Measurements from ENCODE around the gene NFIL3.

Gene NFIL3

DNA sequence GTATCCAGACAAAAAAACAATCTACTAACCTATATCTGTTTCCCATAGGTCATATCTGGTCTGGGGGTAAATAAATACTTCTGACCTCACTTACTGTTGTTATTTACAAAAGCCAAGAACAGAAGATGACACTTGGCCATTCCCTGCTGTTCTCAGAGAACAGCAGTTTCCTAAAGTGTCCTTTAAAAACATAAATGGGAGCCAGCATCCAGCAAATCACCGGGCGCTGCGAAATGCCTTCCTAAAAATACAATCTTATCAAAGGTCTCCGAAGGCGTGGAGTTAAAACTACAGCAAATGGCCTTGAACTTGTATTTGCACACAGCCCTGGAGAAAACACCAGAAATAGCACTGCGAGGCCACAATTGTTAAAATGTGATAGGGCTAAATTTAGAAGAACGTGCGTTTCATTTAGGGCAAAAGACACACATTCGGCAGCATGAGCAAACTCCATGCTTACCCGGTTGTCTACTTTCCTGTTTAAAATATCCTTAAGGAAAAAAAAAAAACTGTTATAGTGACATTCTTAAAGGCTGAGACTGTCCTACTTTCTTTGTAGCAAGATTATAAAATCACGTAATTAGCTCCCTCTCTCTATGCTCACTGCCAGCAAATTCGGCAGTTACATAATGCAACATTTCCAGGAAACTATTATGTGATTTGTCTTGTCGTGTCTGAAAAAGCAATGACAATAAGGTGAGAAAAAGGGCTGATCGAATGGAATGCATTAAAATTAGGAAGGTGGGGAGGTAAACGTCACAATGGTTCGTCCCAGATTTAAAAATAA, 1.5 kb downstream of the NFIL3 start:
- peak overlapping the region; percentile 85 for H3K4me3 ChIP-seq (ENCODE audit: low read length)
- TF ChIP-seq, protein P1, sequence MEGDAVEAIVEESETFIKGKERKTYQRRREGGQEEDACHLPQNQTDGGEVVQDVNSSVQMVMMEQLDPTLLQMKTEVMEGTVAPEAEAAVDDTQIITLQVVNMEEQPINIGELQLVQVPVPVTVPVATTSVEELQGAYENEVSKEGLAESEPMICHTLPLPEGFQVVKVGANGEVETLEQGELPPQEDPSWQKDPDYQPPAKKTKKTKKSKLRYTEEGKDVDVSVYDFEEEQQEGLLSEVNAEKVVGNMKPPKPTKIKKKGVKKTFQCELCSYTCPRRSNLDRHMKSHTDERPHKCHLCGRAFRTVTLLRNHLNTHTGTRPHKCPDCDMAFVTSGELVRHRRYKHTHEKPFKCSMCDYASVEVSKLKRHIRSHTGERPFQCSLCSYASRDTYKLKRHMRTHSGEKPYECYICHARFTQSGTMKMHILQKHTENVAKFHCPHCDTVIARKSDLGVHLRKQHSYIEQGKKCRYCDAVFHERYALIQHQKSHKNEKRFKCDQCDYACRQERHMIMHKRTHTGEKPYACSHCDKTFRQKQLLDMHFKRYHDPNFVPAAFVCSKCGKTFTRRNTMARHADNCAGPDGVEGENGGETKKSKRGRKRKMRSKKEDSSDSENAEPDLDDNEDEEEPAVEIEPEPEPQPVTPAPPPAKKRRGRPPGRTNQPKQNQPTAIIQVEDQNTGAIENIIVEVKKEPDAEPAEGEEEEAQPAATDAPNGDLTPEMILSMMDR (conservative IDR thresholded peaks at IDR 0.05; ENCODE audit: low read depth, low read length), result no peak
- no peak for DNase-seq (ENCODE audit: low read depth)

DNA sequence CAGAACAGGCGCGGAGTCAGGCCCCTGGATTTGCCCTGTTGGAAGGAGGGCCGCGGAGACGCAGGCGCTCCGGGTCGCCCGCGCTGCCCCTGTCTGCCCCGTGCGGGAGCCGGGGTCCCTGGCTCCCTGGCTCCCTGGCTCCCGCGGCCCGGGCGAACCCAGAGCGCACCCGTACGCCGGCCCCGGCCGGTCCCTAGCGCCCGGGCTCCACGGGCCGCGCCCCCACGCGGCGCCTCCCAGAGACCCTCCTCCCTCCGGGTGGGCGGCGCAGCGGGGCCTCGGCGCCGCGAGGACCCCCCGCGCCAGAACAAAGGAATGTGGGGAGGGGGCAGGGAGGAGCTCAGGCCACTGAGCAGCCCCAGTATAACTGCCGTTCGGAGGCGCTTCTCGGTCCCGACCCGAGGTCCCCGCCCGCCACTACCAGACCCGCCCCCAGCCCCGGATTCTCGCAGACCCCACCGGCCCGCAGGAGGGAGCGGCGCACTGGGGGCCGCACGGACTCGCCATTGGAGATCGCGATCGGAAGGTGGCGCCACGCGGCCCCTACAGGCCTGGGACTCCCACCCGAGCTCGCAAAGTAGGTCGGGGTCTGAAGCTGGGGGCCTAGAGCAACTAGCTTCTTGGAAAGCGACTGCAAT, 2.4 kb downstream of the NFIL3 start:
- no peak for DNase-seq (ENCODE audit: low read depth)
- peak overlapping the region; percentile 85 for H3K4me3 ChIP-seq (ENCODE audit: low read length)
- TF ChIP-seq, protein P1 (conservative IDR thresholded peaks at IDR 0.05; ENCODE audit: low read depth, low read length), result peak; percentile 55

DNA sequence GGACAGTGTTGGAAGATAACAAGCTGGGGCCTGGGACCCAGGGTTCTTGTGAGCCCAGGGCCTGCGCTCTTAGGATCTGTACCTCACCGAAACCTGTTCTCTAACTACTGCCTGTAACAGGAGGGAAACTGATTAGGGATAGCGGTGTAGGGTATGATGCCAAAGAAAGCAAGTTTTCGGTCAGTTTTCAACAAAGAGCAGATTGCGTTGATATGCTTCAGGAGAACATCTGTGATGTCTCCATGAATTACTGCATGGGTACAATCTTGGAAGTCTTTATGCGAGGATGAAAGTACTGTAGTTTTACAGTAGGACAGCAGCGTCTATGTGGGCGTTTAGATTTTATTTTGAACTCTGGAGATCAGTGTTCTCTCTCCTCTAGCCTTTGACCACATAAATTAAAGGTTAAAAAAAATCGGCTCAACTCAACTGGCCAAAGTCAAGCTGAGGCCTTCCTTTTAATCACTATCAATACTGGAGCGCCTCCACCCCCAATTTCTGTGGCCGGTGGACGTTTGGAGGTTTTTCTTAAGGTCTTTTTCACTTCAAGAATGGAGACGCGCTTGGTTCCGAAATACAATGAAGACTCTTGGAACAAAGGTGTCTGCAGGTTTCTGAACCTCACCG, 3.0 kb downstream of the NFIL3 start:
- H3K4me3 ChIP-seq (ENCODE audit: low read length), result peak overlapping the region; percentile 85
- TF ChIP-seq, protein P1 (conservative IDR thresholded peaks at IDR 0.05; ENCODE audit: low read depth, low read length), result no peak
- no peak for DNase-seq (ENCODE audit: low read depth)

DNA sequence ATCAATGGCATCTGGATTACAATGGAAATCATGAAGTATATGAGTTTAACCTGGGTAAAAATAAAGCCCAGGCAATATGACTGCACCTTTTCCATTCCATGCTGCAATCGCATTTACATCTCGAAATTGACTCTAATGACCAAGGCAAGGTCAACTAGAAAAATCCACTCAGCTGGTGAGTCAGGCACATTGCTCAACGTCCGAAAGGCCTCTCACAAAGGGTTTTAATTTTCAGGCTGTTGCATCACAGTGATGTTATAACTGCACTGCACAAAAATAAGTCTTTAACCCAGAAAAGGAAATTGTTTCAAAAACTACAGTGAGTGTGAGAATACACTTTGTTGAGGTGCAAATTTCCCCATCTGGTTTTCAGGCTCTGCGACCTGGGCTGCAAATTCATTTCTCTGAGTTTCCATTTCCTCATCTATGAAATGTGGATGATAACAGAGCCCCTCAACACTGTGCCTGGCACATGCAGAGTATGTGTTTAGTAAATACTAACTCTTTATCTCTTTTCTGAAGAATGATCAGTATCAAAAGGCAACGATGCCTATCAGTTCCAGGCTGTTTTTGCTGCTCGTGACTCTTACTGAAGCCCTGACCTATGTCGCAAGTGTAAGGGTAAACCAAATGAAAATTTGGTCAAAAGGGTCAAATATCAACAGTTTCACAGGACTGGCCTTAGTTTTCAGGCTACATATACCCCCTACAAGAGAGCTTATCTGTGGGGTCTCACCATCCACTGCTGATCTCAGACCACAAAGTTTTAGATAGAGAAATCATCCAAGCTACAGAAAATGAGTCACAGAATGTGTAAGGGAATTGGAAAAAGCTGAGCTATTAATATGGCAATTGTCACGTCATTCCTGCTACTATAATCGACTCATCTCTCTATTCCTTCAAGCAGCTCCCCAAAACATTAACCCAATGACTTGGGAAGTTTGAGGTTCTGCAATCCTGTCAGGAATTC, 4.1 kb downstream of the NFIL3 start:
- H3K4me3 ChIP-seq (ENCODE audit: low read length), result no peak overlapping the region
- TF ChIP-seq, protein P1 (conservative IDR thresholded peaks at IDR 0.05; ENCODE audit: low read depth, low read length), result no peak
- DNase-seq (ENCODE audit: low read depth), result peak; percentile 84

DNA sequence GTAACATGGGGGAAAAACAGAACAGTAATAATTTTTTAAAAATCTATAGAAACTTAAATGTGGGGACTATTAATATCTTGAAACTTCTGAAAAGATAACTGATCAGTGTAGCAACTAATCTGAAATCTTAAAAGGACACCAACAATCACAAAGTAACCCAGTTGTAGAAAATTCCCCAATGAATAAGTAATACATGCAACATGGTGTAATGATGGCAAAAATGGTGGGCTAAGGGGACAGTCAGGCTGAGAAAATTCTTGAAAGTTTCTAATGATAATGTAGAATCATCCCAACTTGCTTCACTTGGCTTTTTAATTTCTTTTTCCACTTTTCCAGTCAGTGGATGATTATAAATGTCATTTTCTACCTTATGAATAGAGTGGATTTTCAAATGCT, 5.4 kb downstream of the NFIL3 start:
- no peak for DNase-seq (ENCODE audit: low read depth)
- TF ChIP-seq, protein P1 (conservative IDR thresholded peaks at IDR 0.05; ENCODE audit: low read depth, low read length), result no peak
- H3K4me3 ChIP-seq (ENCODE audit: low read length), result no peak overlapping the region

DNA sequence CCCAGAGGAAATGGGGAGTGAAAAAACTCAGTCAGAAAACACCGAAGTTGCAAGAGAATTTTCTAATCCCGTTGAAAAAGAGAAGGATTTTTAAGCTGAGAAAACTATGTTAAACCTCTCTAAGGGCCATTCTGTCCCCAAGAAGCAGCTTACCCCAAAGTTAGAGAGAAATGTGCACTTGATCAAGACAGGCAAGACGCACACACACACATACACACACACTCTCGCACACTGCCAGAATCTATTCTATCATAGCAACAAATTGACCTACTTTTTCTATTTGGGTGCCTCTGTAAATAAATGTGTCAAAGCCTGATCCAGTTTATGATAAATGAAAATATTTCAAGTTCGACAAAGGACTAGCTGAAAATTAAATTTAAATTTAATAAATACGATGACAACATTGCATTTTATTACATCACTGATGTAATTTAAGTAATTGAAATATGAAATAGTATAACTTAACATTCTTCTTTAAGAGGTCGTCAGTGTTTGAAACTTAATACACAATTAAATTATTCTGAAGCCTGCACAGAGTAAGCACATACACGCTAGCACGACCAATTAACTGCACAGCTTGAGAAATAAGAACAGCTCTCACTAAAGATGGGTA, 5.9 kb downstream of the NFIL3 start:
- no peak for DNase-seq (ENCODE audit: low read depth)
- TF ChIP-seq, protein P1 (conservative IDR thresholded peaks at IDR 0.05; ENCODE audit: low read depth, low read length), result no peak
- no peak overlapping the region for H3K4me3 ChIP-seq (ENCODE audit: low read length)

Measured in retinal pigment epithelial cell (primary cell).